HS-27A (cell line): ENCODE results near the gene AUTS2.

Experiments used
- DNase-seq: peaks from one replicate; pipeline ENCODE4 v3.0.0-alpha.2; 2012; ENCODE audit warnings: low read depth, missing footprints

AUTS2 gene

GRCh38 chr7:69789563-69789962, 191.3 kb downstream of the AUTS2 start:
- DNase-seq = no peak

- no peak for DNase-seq
Measured at GRCh38 chr7:69790977-69791724, 192.9 kb downstream of the AUTS2 start.

GRCh38 chr7:69791739-69792138, 193.5 kb downstream of the AUTS2 start:
- DNase-seq = no peak

GRCh38 chr7:69795932-69796331, 197.7 kb downstream of the AUTS2 start:
- DNase-seq = no peak

GRCh38 chr7:69796416-69796815, 198.1 kb downstream of the AUTS2 start:
- DNase-seq = no peak

GRCh38 chr7:69799048-69799697, 200.9 kb downstream of the AUTS2 start:
- DNase-seq = no peak

GRCh38 chr7:69799990-69800389, 201.7 kb downstream of the AUTS2 start:
- DNase-seq = no peak

- no peak for DNase-seq
Measured at GRCh38 chr7:69800495-69800894, 202.2 kb downstream of the AUTS2 start.

GRCh38 chr7:69801729-69802682, 203.7 kb downstream of the AUTS2 start:
- no peak for DNase-seq

- no peak for DNase-seq
Measured at GRCh38 chr7:69803699-69804516, 205.6 kb downstream of the AUTS2 start.

GRCh38 chr7:69804962-69805361, 206.7 kb downstream of the AUTS2 start:
- DNase-seq = no peak

GRCh38 chr7:69808391-69808790, 210.1 kb downstream of the AUTS2 start:
- no peak for DNase-seq

- DNase-seq = no peak
Measured at GRCh38 chr7:69811476-69812308, 213.4 kb downstream of the AUTS2 start.

GRCh38 chr7:69812756-69813155, 214.5 kb downstream of the AUTS2 start:
- DNase-seq = no peak

- DNase-seq = no peak
Measured at GRCh38 chr7:69813637-69814240, 215.5 kb downstream of the AUTS2 start.

- DNase-seq = no peak
Measured at GRCh38 chr7:69814421-69814962, 216.2 kb downstream of the AUTS2 start.

GRCh38 chr7:69816501-69816900, 218.2 kb downstream of the AUTS2 start:
- DNase-seq = no peak

GRCh38 chr7:69817121-69817520, 218.8 kb downstream of the AUTS2 start:
- no peak for DNase-seq

- no peak for DNase-seq
Measured at GRCh38 chr7:69817841-69818635, 219.8 kb downstream of the AUTS2 start.
